ENCODE measurements around the gene KMT5C. TPM values are rescaled to one million over a fixed set of nuclear protein-coding genes. Genes with fewer than 3 reads are reported as not detected.

KMT5C gene
- total RNA-seq, 1 donor from 2014 or later: 17.0 TPM

GRCh38 chr19:55386493-55386971 lies 46.9 kb downstream of the KMT5C start:
- no peak for DNase-seq

GRCh38 chr19:55387736-55388497 lies 48.2 kb downstream of the KMT5C start:
- DNase-seq: no peak

- no peak for DNase-seq
Measured at GRCh38 chr19:55389386-55390317, 50.0 kb downstream of the KMT5C start.

DNA sequence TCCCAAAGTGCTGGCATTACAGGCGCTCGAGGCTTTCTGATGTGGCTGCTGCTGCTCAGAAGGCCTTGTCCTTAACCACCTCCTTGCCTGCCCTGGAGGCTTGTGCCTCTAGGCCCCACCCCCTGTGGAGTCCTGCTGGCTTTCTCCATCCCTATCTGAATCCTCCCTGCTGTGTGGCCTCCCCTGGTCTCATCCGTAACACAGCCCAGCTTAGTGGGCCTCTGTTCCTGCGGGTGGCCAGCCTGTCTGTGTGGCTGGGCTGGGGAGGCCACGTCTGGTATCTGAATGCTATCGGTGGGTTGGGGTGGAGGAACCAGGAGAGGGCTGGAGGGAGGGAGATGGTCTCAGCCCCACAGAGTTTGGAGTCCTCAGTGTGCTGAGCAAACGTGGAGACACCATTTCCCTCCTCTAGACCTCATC lies 50.8 kb downstream of the KMT5C start:
- DNase-seq: no peak

DNA sequence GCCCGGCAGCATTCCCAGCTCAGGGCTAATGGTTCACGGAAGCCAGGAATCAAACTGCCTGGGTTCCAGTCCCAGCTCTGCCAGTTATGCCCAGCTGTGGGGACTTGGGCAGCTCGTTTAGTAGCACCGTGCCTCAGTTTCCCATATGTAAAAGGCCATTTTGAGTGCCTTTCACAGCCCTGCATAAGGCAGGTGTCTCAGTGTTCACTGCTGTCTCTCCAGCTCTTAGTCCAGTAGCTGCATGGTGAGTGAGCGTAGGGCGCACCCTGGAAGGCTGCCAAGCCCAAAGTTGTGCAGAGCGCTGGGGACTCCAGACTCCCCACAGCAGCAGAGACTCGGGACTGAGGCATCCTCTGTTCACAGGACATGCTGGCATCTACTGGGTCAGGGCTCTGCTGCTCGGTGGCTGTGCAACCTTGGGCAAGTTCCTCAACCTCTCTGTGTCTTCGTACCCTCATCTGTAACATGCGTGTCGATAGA lies 51.6 kb downstream of the KMT5C start:
- DNase-seq: no peak

DNA sequence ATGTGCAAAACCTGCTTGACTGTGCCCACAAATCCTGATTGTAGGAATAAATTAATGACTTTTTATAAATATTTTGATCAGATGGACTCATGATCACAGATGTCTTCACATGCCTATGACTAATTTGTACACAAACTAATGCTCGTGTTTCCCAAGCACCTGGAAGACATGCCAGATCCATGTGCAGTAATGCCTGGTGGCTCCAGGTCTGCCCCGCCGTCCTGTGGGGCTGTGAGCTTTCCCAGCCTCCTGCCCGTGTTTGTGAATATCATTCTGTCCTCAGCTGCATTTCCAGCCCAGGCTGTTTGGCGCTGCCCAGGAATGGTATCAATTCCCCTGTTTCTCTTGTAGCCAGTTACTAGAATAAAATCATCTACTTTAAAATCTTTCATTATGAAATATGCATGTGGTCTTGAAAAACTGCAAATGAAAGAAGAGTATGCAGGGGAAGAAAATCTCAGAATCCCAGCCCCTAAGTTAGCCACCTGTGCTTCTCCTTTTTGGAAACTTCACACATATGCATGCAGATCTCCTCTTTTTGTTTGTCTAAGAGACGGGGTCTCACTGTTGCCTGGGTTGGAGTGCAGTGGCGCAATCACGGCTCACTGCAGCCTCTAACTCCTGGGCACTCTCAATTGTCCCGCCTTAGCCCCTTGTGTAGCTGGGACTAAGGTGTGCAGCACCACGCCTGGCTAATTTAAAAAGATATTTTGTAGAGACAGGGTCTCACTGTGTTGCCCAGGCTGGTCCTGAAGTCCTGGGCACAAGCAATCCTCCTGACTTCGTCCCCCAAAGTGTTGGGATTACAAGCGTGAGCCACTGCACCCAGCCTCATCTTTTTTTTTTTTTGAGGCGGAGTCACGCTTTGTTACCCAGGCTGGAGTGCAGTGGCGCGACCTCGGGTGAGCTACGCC lies 52.3 kb downstream of the KMT5C start:
- no peak for DNase-seq

DNA sequence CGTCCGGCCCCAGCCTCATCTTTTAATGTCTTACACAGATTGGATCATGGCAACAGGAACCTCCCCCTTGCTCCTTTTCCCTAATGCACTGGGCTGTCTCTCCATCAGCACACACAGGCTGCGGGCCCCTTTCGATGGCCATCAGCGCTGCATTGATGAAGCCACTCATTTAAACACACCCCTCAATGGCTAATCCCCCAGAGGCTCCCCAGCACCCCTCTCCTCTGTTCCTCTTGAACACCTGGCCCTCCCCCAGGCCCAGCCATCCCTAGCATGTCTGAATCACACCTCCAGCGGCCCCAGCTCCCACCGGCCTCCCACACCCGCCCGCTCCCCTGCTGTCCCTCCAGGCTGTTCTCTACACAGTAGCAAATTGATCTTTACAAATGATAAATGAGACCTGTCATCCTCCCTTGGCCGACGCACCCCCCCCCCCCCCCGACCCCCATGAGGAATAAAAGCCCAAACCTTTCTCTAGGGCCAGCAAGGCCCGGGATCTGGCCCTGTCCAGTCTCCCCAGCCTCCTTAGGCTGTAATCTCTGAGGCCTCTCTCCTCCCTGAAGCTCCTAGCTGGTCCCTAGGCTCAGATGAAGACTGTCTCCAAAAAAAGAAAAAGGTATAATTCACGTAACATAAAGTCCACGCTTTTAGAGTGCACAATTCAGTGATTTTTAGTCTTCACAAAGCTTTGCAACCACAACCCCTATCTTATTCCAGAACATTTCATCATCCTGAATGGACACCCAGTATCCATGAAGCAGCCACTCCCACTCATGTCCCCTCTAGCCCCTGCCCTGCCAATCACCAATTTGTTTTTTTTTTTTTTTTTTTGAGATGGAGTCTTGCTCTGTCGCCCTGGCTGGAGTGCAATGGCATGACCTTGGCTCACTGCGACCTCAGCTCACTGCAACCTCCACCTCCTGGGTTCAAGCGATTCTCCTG lies 53.4 kb downstream of the KMT5C start:
- DNase-seq: no peak

Other genes starting within 250 kb of the KMT5C start
- gene PPP1R12C, start 222.2 kb upstream of the KMT5C start, total RNA-seq: 34.0 TPM
- gene TNNT1, start 190.7 kb upstream of the KMT5C start, total RNA-seq: 65.7 TPM
- gene TNNI3, start 182.1 kb upstream of the KMT5C start, total RNA-seq: 0.89 TPM
- gene DNAAF3, start 173.3 kb upstream of the KMT5C start, total RNA-seq: not detected
- 1.6 TPM for gene SYT5, start 159.6 kb upstream of the KMT5C start, total RNA-seq
- gene PTPRH, start 130.4 kb upstream of the KMT5C start, total RNA-seq: 0.39 TPM
- 1.2 TPM for gene TMEM86B, start 111.1 kb upstream of the KMT5C start, total RNA-seq
- 20.8 TPM for gene PPP6R1, start 80.9 kb upstream of the KMT5C start, total RNA-seq
- gene HSPBP1, start 59.8 kb upstream of the KMT5C start, total RNA-seq: 12.1 TPM
- 3.6 TPM for gene BRSK1, start 55.9 kb upstream of the KMT5C start, total RNA-seq
- gene TMEM150B, start 14.5 kb upstream of the KMT5C start, total RNA-seq: 1.1 TPM
- gene COX6B2, start 14.8 kb downstream of the KMT5C start, total RNA-seq: 3.1 TPM
- gene GARIN5B, start 23.4 kb downstream of the KMT5C start, total RNA-seq: not detected
- gene IL11, start 30.6 kb downstream of the KMT5C start, total RNA-seq: 0.30 TPM
- not detected for gene TMEM190, start 37.0 kb downstream of the KMT5C start, total RNA-seq
- gene TMEM238, start 44.4 kb downstream of the KMT5C start, total RNA-seq: 0.30 TPM
- 377 TPM for gene RPL28, start 46.1 kb downstream of the KMT5C start, total RNA-seq
- gene UBE2S, start 67.9 kb downstream of the KMT5C start, total RNA-seq: 25.4 TPM
- gene SHISA7, start 103.4 kb downstream of the KMT5C start, total RNA-seq: 0.10 TPM
- gene ISOC2, start 121.8 kb downstream of the KMT5C start, total RNA-seq: 23.0 TPM
- not detected for gene C19orf85, start 124.9 kb downstream of the KMT5C start, total RNA-seq
- 1.1 TPM for gene ZNF628, start 136.7 kb downstream of the KMT5C start, total RNA-seq
- 6.1 TPM for gene NAT14, start 145.3 kb downstream of the KMT5C start, total RNA-seq
- 16.5 TPM for gene SSC5D, start 148.6 kb downstream of the KMT5C start, total RNA-seq
- not detected for gene SBK2, start 197.3 kb downstream of the KMT5C start, total RNA-seq
- not detected for gene SBK3, start 205.7 kb downstream of the KMT5C start, total RNA-seq
- gene ZNF579, start 241.0 kb downstream of the KMT5C start, total RNA-seq: 2.2 TPM

All from skin of body (tissue), 2 donors.